CD4-positive, alpha-beta T cell (primary cell): ENCODE measurements around the gene SLC44A1. TPM values are rescaled to one million over a fixed set of nuclear protein-coding genes. Genes with fewer than 3 reads are reported as not detected.

Source experiments
- ATAC-seq: fragments of 200-7000 bp; cut with Tn5 transposase; one replicate; pipeline ENCODE4 v1.10.0; 2022; ENCODE audit warnings: mild to moderate bottlenecking; ENCODE audit not compliant: poor library complexity
- CTCF ChIA-PET: fragments of 350-600 bp; sonication (Branson Sonifier 250); formaldehyde crosslinking; loops from one replicate; lab custom pipeline; 2021; ENCODE audit warnings: antibody characterized with exemption, inconsistent platforms; lab: Charles Lee
- POLR2A ChIA-PET: fragments of 350-600 bp; sonication (Branson Sonifier 250); formaldehyde crosslinking; loops from one replicate; lab custom pipeline; 2021; ENCODE audit warnings: antibody characterized with exemption, inconsistent platforms; lab: Charles Lee
- DNase-seq, 14 experiments: peaks; one replicate each; pipeline ENCODE4 v3.0.0-alpha.2; 2013 to 2020; ENCODE audit warnings: mixed read lengths in 2 of 14
- H3K27ac ChIP-seq, 2 donors: one replicate each; pipeline versions ENCODE4 v1.5.1 to v1.7.0; 2013; ENCODE audit warnings: low read length in 2 of 2, low read depth in 1 of 2, mild to moderate bottlenecking in 1 of 2
- H3K27me3 ChIP-seq, 2 experiments: 1 replicate in 1 of 2; 2 replicates in 1 of 2; pipeline versions ENCODE4 v1.6.1 to v1.7.0; 2013; ENCODE audit warnings: low read length in 2 of 2, control low read depth in 1 of 2, mild to moderate bottlenecking in 1 of 2, moderate library complexity in 1 of 2; ENCODE audit not compliant: insufficient read depth in 2 of 2, control insufficient read depth in 1 of 2
- H3K36me3 ChIP-seq: one replicate; pipeline ENCODE4 v1.6.1; 2013; ENCODE audit warnings: low read length, control low read depth; ENCODE audit not compliant: insufficient read depth
- H3K4me1 ChIP-seq: one replicate; pipeline ENCODE4 v1.6.1; 2013; ENCODE audit warnings: low read length, control low read depth; ENCODE audit not compliant: insufficient read depth
- H3K4me3 ChIP-seq: one replicate; pipeline ENCODE4 v1.5.1; 2013; ENCODE audit warnings: mild to moderate bottlenecking, low read length, moderate library complexity
- H3K9me3 ChIP-seq, 2 experiments: 1 replicate in 1 of 2; 2 replicates in 1 of 2; pipeline versions ENCODE4 v1.6.1 to v1.7.0; 2013; ENCODE audit warnings: low read length in 2 of 2, mild to moderate bottlenecking in 2 of 2, control low read depth in 1 of 2, moderate library complexity in 1 of 2; ENCODE audit not compliant: control insufficient read depth in 1 of 2, insufficient read depth in 1 of 2
- H3K27ac Mint-ChIP-seq: one replicate; pipeline ENCODE4 v1.8.0; 2020; ENCODE audit warnings: mixed read lengths
- H3K27me3 Mint-ChIP-seq: one replicate; pipeline ENCODE4 v1.8.0; 2021; ENCODE audit warnings: mixed read lengths
- H3K36me3 Mint-ChIP-seq: one replicate; pipeline ENCODE4 v1.8.0; 2021; ENCODE audit warnings: low read depth, mixed read lengths
- H3K4me1 Mint-ChIP-seq: one replicate; pipeline ENCODE4 v1.8.0; 2021; ENCODE audit warnings: low read depth, mixed read lengths
- H3K4me3 Mint-ChIP-seq: one replicate; pipeline ENCODE4 v1.8.0; 2020; ENCODE audit warnings: mild to moderate bottlenecking, mixed read lengths
- H3K9me3 Mint-ChIP-seq: one replicate; pipeline ENCODE4 v1.8.0; 2020; ENCODE audit warnings: mixed read lengths
- CTCF ChIP-seq: fragments of 200-600 bp; IDR thresholded peaks from one replicate; pipeline ENCODE4 v1.8.0; 2022; ENCODE audit warnings: antibody characterized with exemption, mild to moderate bottlenecking
- intact Hi-C, 2 experiments: fragments of 100-400 bp; cut with DNase I in 1 of 2; cut with micrococcal nuclease in 1 of 2; formaldehyde crosslinking; loops; one replicate each; pipeline versions ENCODE4 v1.15.1 to v1.9.0; 2023 to 2025; cut with DNase I, micrococcal nuclease
- total RNA-seq, 174 experiments: library from RNA in 2 of 174; stranded (reverse) in 2 of 174; gene quantifications; one replicate each; pipeline ENCODE4 v1.2.3 and lab custom pipeline; 2021 to 2026

The SLC44A1 gene
- total RNA-seq, 2 experiments from 2014 or later, result 5.1 to 5.9 TPM

GRCh38 chr9:105280691-105281090 lies 36.2 kb downstream of the SLC44A1 start:
- Mint-ChIP-seq H3K4me3 (no peak overlapping the region), H3K36me3 (no peaks in the 10 kb centered on the region), H3K9me3 (no peaks in the 10 kb centered on the region), H3K27ac (no peak overlapping the region), H3K4me1 (peaks cover 26% of the 10 kb centered on the region), H3K27me3 (no peaks in the 10 kb centered on the region)
- TF ChIP-seq CTCF, result no peak
- CTCF ChIA-PET, result no interaction called here
- Histone ChIP-seq H3K27ac (no peak overlapping the region), H3K4me3 (no peak overlapping the region), H3K36me3 (no peaks in the 10 kb centered on the region), H3K4me1 (no peaks in the 10 kb centered on the region), H3K27me3 (no peaks in the 10 kb centered on the region), H3K9me3 (no peaks in the 10 kb centered on the region)
- intact Hi-C loops, result no loop called here
- DNase-seq (peak in 2 of 14 experiments; percentile 2 to 32), ATAC-seq (no peak)
- POLR2A ChIA-PET, result interaction anchor here (0.9 kb wide), 1 partner anchor 28 kb away, joined by 3 read pairs; no protein-coding TSS in a partner anchor

- ATAC-seq (no peak), DNase-seq (no peak)
- Histone ChIP-seq H3K27ac (no peak overlapping the region), H3K27me3 (no peaks in the 10 kb centered on the region), H3K36me3 (no peaks in the 10 kb centered on the region), H3K9me3 (no peaks in the 10 kb centered on the region), H3K4me3 (no peak overlapping the region), H3K4me1 (no peaks in the 10 kb centered on the region)
- POLR2A ChIA-PET, result no interaction called here
- TF ChIP-seq CTCF, result no peak
- intact Hi-C loops, result no loop called here
- no peaks in the 10 kb centered on the region for H3K27me3 Mint-ChIP-seq
- CTCF ChIA-PET, result interaction anchor here (1.5 kb wide), 1 partner anchor 15 kb away, joined by 5 read pairs; no protein-coding TSS in a partner anchor
- H3K36me3 Mint-ChIP-seq, result no peaks in the 10 kb centered on the region
- no peak overlapping the region for H3K4me3 Mint-ChIP-seq
- no peaks in the 10 kb centered on the region for H3K9me3 Mint-ChIP-seq
- H3K27ac Mint-ChIP-seq, result no peak overlapping the region
- peaks cover 23% of the 10 kb centered on the region for H3K4me1 Mint-ChIP-seq
Observed at GRCh38 chr9:105281272-105281671, 36.8 kb downstream of the SLC44A1 start.

GRCh38 chr9:105281926-105282325 lies 37.5 kb downstream of the SLC44A1 start:
- no peak overlapping the region for H3K27ac ChIP-seq
- Mint-ChIP-seq H3K36me3 (no peaks in the 10 kb centered on the region), H3K9me3 (no peaks in the 10 kb centered on the region), H3K4me1 (peaks cover 22% of the 10 kb centered on the region), H3K27ac (no peak overlapping the region), H3K4me3 (no peak overlapping the region), H3K27me3 (no peaks in the 10 kb centered on the region)
- DNase-seq (no peak), ATAC-seq (no peak)
- no peak overlapping the region for H3K4me3 ChIP-seq
- H3K36me3 ChIP-seq, result no peaks in the 10 kb centered on the region
- ChIA-PET CTCF (interaction anchor here (1.5 kb wide), 1 partner anchor 16 kb away, joined by 5 read pairs; no protein-coding TSS in a partner anchor), POLR2A (no interaction called here)
- intact Hi-C loops, result no loop called here
- TF ChIP-seq CTCF, result no peak
- H3K9me3 ChIP-seq, result no peaks in the 10 kb centered on the region
- no peaks in the 10 kb centered on the region for H3K27me3 ChIP-seq
- H3K4me1 ChIP-seq, result no peaks in the 10 kb centered on the region
